Natural killer cell (primary cell): ENCODE results near the gene STX8. TPM values are rescaled to one million over a fixed set of nuclear protein-coding genes. Genes with fewer than 3 reads are reported as not detected.
A peak's percentile ranks its signal among the peaks of the same experiment; 100 is the strongest.
"Not testable (repeated sequence)": the region's sequence is repeated elsewhere in the genome, so short reads cannot be mapped to it uniquely, and the experiment has no call there.

Experiments used
- ATAC-seq, 3 donors: fragments of 150-1000 bp in 2 of 3; fragments of 200-7000 bp in 1 of 3; cut with Tn5 transposase; 1 replicate in 1 of 3; 2 replicates in 2 of 3; pipeline ENCODE4 v1.10.0; 2021; ENCODE audit warnings: mild to moderate bottlenecking in 2 of 3, moderate library complexity in 2 of 3
- DNase-seq, 2 donors: peaks; one replicate each; pipeline versions ENCODE4 v3.0.0 to v3.0.0-alpha.2; 2013 to 2021; ENCODE audit warnings: mixed read lengths in 1 of 2
- H3K27ac ChIP-seq: one replicate; pipeline ENCODE4 v1.5.1; 2013; ENCODE audit warnings: mild to moderate bottlenecking, low read length
- H3K27me3 ChIP-seq: one replicate; pipeline ENCODE4 v1.6.1; 2013; ENCODE audit warnings: low read length; ENCODE audit not compliant: control insufficient read depth, insufficient read depth
- H3K36me3 ChIP-seq: one replicate; pipeline ENCODE4 v1.6.1; 2013; ENCODE audit warnings: low read length; ENCODE audit not compliant: control insufficient read depth, insufficient read depth
- H3K4me1 ChIP-seq: one replicate; pipeline ENCODE4 v1.6.1; 2013; ENCODE audit warnings: low read length; ENCODE audit not compliant: control insufficient read depth, insufficient read depth
- H3K4me3 ChIP-seq: one replicate; pipeline ENCODE4 v1.5.1; 2013; ENCODE audit warnings: low read length
- H3K9me3 ChIP-seq: one replicate; pipeline ENCODE4 v1.6.1; 2013; ENCODE audit warnings: low read length; ENCODE audit not compliant: control insufficient read depth, insufficient read depth
- H3K27ac Mint-ChIP-seq, 2 donors: one replicate each; pipeline ENCODE4 v1.8.0; 2022; ENCODE audit warnings: mild to moderate bottlenecking in 2 of 2, mixed read lengths in 2 of 2, moderate library complexity in 1 of 2
- H3K27me3 Mint-ChIP-seq, 2 donors: one replicate each; pipeline ENCODE4 v1.8.0; 2022; ENCODE audit warnings: low read depth in 2 of 2, mixed read lengths in 2 of 2
- H3K36me3 Mint-ChIP-seq: one replicate; pipeline ENCODE4 v1.8.0; 2022; ENCODE audit warnings: mixed read lengths
- H3K4me1 Mint-ChIP-seq, 2 donors: one replicate each; pipeline ENCODE4 v1.8.0; 2022; ENCODE audit warnings: mixed read lengths in 2 of 2
- H3K4me3 Mint-ChIP-seq: one replicate; pipeline ENCODE4 v1.8.0; 2022; ENCODE audit warnings: mild to moderate bottlenecking, moderate library complexity, mixed read lengths
- H3K9me3 Mint-ChIP-seq, 2 donors: one replicate each; pipeline ENCODE4 v1.8.0; 2022; ENCODE audit warnings: mixed read lengths in 2 of 2
- CTCF ChIP-seq: fragments of 200-600 bp; IDR thresholded peaks from one replicate; pipeline ENCODE4 v1.8.0; 2022; ENCODE audit warnings: antibody characterized with exemption
- WGBS: methylation state at CpG from one replicate; pipeline ENCODE4 v1.1.7; 2013; ENCODE audit warnings: missing lambda C conversion rate; ENCODE audit not compliant: insufficient coverage; 5-methylcytosine and 5-hydroxymethylcytosine counted together
- intact Hi-C: fragments of 100-400 bp; cut with micrococcal nuclease; formaldehyde crosslinking; loops from one replicate; pipeline ENCODE4 v1.14.2; 2022
- total RNA-seq, 4 donors: library from RNA; stranded (reverse); fragments of 120-200 nt in 1 of 4; gene quantifications; one replicate each; pipeline versions ENCODE4 v1.2.3 to v1.2.4, GENCODE V29; 2013 to 2022

STX8 gene
- total RNA-seq, 3 donors from 2014 or later (not counting 1 experiment from before 2014, with no cell fraction given) = 96.3 to 141 (median 120) TPM

DNA sequence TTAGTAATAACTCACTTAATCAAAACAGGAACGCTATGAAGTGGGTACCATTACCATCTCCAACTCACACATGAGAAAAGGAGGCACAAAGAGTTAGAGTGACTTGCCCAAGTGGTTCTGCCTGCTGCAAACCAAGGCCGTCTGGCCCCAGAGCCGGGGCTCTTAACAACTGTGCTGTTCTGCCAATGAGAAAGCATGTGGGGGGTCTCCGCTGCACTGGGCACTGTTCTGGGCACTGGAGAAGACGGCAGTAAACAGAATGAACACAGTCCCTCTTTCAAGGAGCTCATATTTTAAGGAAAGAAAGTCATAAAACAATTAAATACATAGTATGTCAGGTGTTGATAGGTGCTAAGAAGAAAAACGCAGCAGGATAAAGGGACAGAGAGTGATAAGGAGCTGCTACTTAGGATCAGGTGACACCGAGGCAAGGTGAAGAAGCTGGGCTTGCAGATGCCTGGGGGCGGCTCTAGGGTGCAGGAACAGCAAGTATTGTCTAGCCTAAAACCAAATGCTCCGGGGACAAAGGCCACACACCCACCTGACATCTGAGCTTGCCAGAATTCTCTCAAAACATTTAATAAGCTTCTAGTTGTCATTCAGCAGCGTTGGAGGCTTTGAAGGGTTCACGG lies 6.5 kb downstream of the STX8 start:
- Histone ChIP-seq H3K27ac (no peak overlapping the region), H3K9me3 (no peaks in the 10 kb centered on the region), H3K4me1 (peaks cover 14% of the 10 kb centered on the region), H3K27me3 (no peaks in the 10 kb centered on the region), H3K36me3 (peaks cover 15% of the 10 kb centered on the region), H3K4me3 (no peak overlapping the region)
- TF ChIP-seq CTCF = no peak
- Mint-ChIP-seq H3K4me3 (no peak overlapping the region), H3K27me3 (no peaks in the 10 kb centered on the region), H3K27ac (peak overlapping the region in 1 of 2 donors; percentile 18), H3K4me1 (peaks cover 46 to 51% of the 10 kb centered on the region in 2 donors), H3K9me3 (no peaks in the 10 kb centered on the region), H3K36me3 (no peaks in the 10 kb centered on the region)
- intact Hi-C loops = no loop called here
- ATAC-seq (no peak), DNase-seq (no peak)
- WGBS = 97% methylated on average over 11 of the region's 11 CpGs

GRCh38 chr17:9568004-9568403 lies 7.6 kb downstream of the STX8 start:
- Histone ChIP-seq H3K4me1 (peaks cover 14% of the 10 kb centered on the region), H3K4me3 (no peak overlapping the region), H3K27ac (no peak overlapping the region), H3K9me3 (no peaks in the 10 kb centered on the region), H3K36me3 (peaks cover 15% of the 10 kb centered on the region), H3K27me3 (no peaks in the 10 kb centered on the region)
- DNase-seq (no peak), ATAC-seq (no peak)
- no peak for TF ChIP-seq CTCF
- Mint-ChIP-seq H3K27ac (peak overlapping the region in 1 of 2 donors; percentile 82), H3K4me3 (no peak overlapping the region), H3K4me1 (peaks cover 48% of the 10 kb centered on the region in 2 donors), H3K36me3 (no peaks in the 10 kb centered on the region), H3K27me3 (no peaks in the 10 kb centered on the region), H3K9me3 (no peaks in the 10 kb centered on the region)
- intact Hi-C loops = no loop called here

GRCh38 chr17:9566739-9567138 lies 8.9 kb downstream of the STX8 start:
- Mint-ChIP-seq H3K27ac (peak overlapping the region; percentile 80 to 82), H3K4me1 (peaks cover 50 to 51% of the 10 kb centered on the region in 2 donors), H3K4me3 (peak overlapping the region; percentile 82)
- H3K9me3 ChIP-seq, ATAC-seq, DNase-seq, H3K4me3 ChIP-seq, H3K36me3 Mint-ChIP-seq, H3K27ac ChIP-seq, H3K27me3 ChIP-seq, H3K27me3 Mint-ChIP-seq, intact Hi-C loops, H3K9me3 Mint-ChIP-seq: not testable (repeated sequence)
- WGBS = 100% methylated on average over 5 of the region's 5 CpGs
- peaks cover 15% of the 10 kb centered on the region for H3K36me3 ChIP-seq
- peaks cover 19% of the 10 kb centered on the region for H3K4me1 ChIP-seq

- intact Hi-C loops = no loop called here
- peaks cover 15% of the 10 kb centered on the region for H3K36me3 ChIP-seq
- 34% methylated on average over 5 of the region's 7 CpGs for WGBS
- H3K27ac ChIP-seq = peak overlapping the region; percentile 50
- Mint-ChIP-seq H3K27me3 (no peaks in the 10 kb centered on the region), H3K9me3 (no peaks in the 10 kb centered on the region), H3K27ac (peak overlapping the region; percentile 80 to 82), H3K4me3 (peak overlapping the region; percentile 82), H3K4me1 (peaks cover 48 to 54% of the 10 kb centered on the region in 2 donors), H3K36me3 (no peaks in the 10 kb centered on the region)
- peaks cover 22% of the 10 kb centered on the region for H3K4me1 ChIP-seq
- peak; percentile 15 to 45 (median 30) for ATAC-seq
- no peak for TF ChIP-seq CTCF
- no peak overlapping the region for H3K4me3 ChIP-seq
- no peaks in the 10 kb centered on the region for H3K27me3 ChIP-seq
- no peaks in the 10 kb centered on the region for H3K9me3 ChIP-seq
- peak in 1 of 2 donors; percentile 51 for DNase-seq
These were observed 9.6 kb downstream of the STX8 start for GRCh38 chr17:9566067-9566466.
